ENCODE measurements around the gene NUP62.
"Not testable (repeated sequence)": the region's sequence is repeated elsewhere in the genome, so short reads cannot be mapped to it uniquely, and the experiment has no call there.

The NUP62 gene

GRCh38 chr19:49951806-49952478 is 22.6 kb upstream of the NUP62 start:
- DNase-seq: no peak

DNA sequence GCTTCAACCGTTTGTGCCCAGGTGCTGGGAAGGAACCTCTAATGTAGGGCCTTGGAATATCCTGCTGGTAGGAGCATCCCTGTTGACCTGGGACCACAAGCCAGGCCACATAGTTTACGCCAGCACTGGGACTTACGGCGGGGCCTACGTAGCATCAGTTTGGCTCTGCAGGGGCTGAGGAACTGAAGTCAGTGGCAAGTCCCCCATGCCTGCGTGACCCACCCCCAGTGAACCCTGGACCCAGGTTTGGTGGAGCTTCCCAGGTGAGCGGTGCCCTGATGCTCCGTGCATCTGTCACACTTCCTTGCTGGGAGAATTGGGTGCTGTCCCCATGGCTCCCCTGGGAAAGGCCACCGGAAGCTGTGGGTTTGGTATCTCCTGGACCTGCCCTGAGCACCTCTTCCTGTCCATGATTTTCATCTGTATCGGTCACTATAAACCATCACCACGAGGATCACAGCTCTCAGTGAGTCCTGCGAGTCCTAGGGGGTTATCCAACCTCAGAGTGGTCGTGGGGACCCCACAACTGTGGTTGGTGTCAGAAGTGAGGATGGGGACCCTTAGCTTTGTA is 21.7 kb upstream of the NUP62 start:
- DNase-seq: no peak

- no peak for DNase-seq
Observed at GRCh38 chr19:49950590-49950948, 21.3 kb upstream of the NUP62 start.

DNA sequence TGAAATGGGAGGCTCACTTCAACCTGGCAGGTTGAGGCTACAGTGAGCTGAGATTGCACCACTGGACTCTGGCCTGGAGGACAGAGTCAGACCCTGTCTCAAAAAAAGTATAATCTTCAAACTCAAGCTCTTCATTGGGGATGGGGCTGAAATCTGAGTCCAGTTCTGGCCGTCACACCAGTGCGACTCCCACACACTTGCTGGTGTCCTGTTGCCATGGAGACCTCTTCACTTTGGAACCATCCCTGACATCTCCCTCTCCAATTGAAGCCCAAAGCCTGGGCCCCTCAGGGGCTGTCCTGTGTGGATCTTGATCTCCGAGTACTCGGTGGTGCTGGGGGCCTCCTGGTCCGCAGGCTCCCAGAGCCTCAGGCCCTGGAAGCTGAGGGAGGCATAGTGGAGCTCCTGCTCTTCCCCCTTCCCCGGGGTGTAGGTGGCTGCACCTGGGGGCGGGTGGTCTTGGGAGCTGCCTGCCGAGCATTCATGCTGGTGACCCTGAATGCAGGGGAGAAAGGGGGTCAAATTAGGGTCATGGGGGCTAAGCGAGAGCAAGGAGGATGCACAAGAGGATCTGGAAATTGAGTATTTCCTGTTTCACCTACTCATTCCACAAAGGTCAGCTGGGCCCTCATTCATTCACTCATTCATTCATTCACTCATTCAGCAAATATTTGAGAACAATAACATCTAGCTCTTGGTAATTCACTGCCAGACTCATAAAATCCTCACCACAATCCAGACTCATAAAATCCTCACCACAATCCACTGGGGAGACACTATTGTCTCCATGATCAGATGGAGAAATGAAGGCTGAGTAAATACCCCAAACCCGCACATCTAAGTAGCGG is 20.7 kb upstream of the NUP62 start:
- DNase-seq: no peak

- no peak for DNase-seq
Observed at GRCh38 chr19:49946415-49946814, 17.1 kb upstream of the NUP62 start.

DNA sequence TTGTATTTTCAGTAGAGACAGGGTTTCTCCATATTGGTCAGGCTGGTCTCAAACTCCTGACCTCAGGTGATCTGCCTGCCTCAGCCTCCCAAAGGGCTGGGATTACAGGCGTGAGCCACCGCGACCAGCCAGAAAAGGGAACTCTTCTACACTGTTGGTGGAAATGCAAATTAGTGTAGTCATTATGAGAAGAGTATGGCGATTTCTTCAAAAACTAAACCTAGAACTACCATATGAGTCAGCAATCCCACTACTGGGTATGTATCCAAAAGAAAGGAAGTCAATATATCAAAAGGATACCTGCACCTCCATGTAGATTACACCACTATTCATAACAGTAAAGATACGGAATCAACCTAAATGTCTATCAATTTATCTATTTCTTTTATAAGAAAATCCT is 15.3 kb upstream of the NUP62 start:
- not testable (repeated sequence) for DNase-seq

DNA sequence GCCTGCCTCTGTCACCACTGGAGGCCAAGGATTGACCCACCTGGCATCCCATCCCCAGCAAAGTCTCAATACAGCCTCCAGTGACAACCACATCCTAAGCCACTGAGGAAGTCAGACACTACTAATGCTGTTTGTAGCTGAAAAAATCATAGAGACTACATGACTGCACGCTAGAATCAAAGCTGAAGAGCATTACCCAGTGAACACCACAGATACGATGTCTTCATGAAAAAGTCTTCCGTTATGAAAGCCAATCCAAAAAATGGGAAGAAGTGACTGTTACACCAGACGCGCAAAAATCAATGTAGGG is 11.1 kb upstream of the NUP62 start:
- no peak for DNase-seq

GRCh38 chr19:49939721-49940481 is 10.6 kb upstream of the NUP62 start:
- no peak for DNase-seq

GRCh38 chr19:49938662-49939061 is 9.4 kb upstream of the NUP62 start:
- no peak for DNase-seq

GRCh38 chr19:49937750-49938381 is 8.6 kb upstream of the NUP62 start:
- peak; percentile 77 for DNase-seq

GRCh38 chr19:49936549-49936948 is 7.2 kb upstream of the NUP62 start:
- no peak for DNase-seq

- no peak for DNase-seq
Observed at GRCh38 chr19:49933643-49934042, 4.3 kb upstream of the NUP62 start.

DNA sequence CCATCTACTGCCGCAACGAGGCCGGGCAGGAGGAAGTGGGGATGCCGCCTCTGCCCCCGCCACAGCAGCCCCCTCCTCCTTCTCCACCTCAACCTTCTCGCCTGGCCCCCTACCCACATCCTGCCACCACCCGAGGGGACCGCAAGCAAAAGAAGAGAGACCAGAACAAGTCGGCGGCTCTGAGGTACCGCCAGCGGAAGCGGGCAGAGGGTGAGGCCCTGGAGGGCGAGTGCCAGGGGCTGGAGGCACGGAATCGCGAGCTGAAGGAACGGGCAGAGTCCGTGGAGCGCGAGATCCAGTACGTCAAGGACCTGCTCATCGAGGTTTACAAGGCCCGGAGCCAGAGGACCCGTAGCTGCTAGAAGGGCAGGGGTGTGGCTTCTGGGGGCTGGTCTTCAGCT is 3.4 kb upstream of the NUP62 start:
- DNase-seq: peak; percentile 66

- DNase-seq: no peak
Observed at GRCh38 chr19:49932041-49932451, 2.7 kb upstream of the NUP62 start.

DNA sequence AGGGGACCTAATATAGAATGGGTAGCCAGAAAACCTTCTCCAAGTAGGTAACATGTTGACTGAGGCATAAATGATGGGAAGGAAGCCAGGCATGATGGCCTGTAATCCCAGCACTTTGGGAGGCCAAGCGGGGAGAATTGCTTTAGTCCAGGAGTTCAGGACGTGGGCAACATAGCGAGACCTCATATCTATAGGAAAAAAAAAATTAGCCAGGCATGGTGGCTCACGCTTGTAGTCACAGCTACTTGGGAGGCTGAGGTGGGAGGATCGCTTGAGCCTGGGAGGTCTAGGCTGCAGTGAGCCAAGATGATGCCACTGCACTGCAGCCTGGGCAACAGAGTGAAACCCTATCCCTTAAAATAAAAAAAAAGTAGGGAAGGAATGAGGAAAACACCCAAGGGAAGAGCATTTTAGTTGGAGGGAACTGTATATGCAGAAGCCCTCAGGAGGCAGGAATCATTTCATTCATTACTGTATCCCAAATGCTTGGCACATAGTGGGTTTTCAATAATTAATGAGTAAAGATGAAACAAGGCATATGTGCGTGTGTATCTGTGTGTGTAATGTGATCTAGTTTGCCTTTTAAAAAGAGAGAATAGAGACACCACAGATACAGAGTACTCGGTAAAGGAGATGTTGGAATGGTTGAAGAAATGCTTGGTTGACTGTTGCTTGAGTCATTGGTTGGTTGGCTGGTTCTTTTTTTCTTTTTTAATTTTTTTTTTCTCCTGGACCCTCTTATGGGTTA is 2.2 kb upstream of the NUP62 start:
- no peak for DNase-seq

- peak; percentile 35 for DNase-seq
Observed at GRCh38 chr19:49930483-49931011, 1.2 kb upstream of the NUP62 start.

GRCh38 chr19:49929611-49930482 is 543 bp upstream of the NUP62 start:
- DNase-seq: peak; percentile 97

- no peak for DNase-seq
Observed at GRCh38 chr19:49927526-49928264, 1.6 kb downstream of the NUP62 start.

GRCh38 chr19:49926515-49926914 is 2.8 kb downstream of the NUP62 start:
- no peak for DNase-seq

GRCh38 chr19:49925486-49925885 is 3.8 kb downstream of the NUP62 start:
- no peak for DNase-seq

All from CD4-positive, alpha-beta T cell treated with Interleukin-21 for 1 hour (primary cell).